IPS-18c (cell line): ENCODE results near the gene BRF1.
"Not testable (repeated sequence)": the region's sequence is repeated elsewhere in the genome, so short reads cannot be mapped to it uniquely, and the experiment has no call there.

Experiments
- H3K4me3 ChIP-seq: 2 replicates; pipeline ENCODE4 v1.7.0; 2013; ENCODE audit warnings: low read depth, mild to moderate bottlenecking, low read length, moderate library complexity; ENCODE audit not compliant: insufficient read depth
- H3K9me3 ChIP-seq: one replicate; pipeline ENCODE4 v1.6.1; 2013; ENCODE audit warnings: mild to moderate bottlenecking, low read length, moderate library complexity; ENCODE audit not compliant: control insufficient read depth, insufficient read depth

BRF1 gene

DNA sequence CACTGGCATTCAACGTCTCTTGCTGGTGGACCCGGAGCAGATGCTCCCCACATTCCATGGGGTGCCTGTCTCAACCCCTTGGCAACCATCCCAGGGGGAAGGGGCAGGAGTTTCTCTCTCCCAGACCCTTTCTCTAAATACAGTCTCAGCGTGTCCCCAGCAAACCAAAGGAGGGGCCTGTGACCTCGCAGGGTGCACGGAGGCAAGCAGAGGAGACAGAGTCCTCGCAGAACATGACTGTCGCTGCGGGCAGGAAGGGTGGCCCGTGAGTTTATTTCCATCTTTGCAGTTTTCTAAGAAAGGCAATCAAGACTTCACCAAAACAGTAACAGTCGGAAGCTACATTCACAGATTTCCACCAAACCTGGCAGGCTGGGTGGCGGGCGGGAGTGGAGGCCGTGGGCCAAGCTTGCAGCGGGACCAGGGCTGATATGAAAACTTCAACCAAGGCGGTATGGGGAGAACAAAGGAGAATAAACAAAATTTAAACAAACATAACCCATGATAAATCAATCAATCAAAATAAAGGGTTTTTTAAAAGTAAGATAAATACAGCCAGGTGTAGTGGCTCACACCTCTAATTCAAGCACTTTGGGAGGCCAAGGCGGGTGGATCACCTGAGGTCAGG lies 18.6 kb downstream of the BRF1 start:
- Histone ChIP-seq H3K4me3 (no peak overlapping the region), H3K9me3 (no peaks in the 10 kb centered on the region)

DNA sequence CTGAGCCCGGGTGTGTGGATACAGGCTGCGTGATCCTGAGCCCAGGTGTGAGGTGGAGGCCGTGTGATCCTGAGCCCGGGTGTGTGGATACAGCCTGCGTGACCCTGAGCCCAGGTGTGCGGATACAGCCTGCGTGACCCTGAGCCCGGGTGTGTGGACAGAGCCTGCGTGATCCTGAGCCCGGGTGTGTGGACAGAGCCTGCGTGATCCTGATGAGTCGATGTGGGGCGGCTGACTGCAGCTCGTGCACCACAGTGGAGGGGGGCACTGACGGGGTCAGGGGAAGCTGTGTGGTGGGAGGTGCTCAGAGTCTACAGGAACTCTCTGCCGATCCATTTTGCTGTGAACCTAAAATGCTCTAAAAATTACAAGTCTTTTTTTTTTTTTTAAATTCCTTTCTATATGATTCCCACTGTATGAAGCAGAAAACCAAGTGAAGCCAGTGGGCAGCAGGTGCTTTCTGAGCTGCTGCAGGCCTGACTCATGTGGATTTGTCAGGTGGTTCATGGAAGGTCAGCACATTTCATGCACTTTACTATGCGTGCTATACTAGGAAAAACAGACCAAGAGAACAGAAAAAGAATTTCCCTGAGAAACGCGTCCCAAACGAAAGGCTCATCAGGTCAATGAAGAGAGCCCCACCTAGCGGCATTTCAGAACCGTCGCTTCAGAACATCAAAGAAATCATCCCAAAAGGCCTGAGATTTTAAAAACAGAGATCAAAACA lies 19.3 kb downstream of the BRF1 start:
- H3K9me3 ChIP-seq = no peaks in the 10 kb centered on the region
- no peak overlapping the region for H3K4me3 ChIP-seq

DNA sequence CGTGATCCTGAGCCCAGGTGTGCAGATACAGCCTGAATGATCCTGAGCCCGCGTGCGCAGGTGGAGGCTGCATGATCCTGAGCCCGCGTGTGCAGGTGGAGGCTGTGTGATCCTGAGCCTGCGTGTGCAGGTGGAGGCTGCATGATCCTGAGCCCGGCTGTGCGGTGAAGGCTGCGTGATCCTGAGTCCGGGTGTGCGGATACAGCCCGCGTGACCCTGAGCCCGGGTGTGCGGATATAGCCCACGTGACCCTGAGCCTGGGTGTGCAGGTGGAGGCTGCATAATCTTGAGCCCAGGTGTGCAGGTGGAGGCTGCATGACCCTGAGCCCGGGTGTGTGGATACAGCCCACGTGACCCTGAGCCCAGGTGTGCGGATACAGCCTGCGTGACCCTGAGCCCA lies 20.3 kb downstream of the BRF1 start:
- no peak overlapping the region for H3K4me3 ChIP-seq

DNA sequence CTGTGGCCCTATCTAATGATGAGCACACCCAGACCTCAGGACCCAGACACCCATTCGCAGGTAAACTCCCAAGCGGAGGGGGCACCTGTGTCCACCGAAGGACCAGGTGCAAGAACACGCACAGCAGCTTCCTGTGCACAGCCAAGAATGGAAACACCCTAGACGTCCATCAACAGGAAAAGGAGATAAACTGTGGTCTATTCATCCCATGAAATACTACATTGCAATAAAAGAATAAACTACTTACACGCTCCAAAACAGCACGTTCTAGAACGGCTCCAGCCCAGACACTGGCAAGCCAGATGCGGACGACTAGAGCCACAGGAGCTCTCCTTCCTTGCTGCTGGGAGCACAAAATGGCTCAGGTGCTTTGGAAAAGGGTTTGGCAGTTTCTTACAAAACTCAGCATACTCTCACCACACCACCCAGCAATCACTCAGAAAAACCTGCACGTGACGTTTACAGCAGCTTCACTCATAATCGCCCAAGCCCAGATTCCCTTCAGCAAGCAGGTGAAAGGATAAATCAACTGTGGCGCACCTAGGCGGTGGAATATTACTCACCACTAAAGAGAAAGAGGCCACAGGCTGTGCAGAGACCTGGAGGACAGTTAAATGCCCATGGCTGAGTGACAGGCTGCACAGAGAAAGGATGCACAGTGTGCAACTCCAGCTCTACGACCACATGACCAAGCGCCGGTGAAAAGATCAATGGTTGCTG lies 21.0 kb downstream of the BRF1 start:
- H3K4me3 ChIP-seq = no peak overlapping the region
- H3K9me3 ChIP-seq = no peaks in the 10 kb centered on the region

More for the DNA sequence above, 20.3 kb downstream of the BRF1 start:
- no peaks in the 10 kb centered on the region for H3K9me3 ChIP-seq

DNA sequence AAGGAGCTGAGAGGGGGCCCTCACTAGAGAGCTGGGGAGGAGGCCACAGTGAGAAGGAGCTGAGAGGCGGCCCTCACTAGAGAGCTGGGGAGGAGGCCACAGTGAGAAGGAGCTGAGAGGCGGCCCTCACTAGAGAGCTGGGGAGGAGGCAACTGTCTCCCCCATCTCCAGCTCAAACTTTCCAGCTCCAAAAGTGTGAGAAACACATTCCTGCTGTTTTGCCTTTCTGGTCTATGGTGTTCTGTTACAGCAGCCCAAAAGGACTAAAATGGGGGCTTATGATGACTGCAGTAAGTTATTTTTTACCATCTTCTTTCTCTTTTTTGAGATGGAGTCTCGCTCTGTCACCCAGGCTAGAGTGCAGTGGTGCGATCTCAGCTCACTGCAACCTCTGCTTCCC lies 23.4 kb downstream of the BRF1 start:
- not testable (repeated sequence) for H3K9me3 ChIP-seq, H3K4me3 ChIP-seq

DNA sequence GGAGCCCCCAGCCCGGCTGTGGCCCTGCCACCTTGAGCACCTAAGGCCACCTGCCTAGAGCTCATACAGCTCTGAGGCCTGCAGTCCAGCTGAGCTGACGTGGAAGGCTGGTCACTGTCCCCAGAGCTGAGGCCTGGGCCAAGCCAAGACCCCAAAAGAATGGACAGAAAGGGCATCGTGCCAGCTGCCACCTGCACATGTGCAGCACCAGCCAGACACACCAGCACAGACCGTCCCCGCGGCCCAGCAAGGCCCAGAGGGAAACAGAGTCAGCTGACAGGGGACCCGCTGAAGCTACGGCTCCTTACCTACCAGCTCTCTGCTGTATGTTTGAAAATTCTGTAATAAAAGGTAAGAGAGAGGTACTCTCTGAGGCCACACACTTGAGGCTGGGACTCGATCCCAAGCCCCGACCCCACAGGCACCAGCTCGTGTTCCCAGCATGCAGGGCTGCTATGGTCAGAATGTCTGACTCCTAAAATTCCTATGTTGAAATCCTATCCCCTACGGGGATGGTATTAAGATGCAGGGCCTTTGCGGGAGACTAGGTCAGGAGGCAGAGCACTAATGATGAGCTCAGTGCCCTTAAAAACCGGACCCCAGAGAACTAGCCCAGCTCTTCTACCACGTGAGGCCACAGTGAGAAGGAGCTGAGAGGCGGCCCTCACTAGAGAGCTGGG lies 25.4 kb downstream of the BRF1 start:
- H3K4me3 ChIP-seq = no peak overlapping the region
- H3K9me3 ChIP-seq = no peaks in the 10 kb centered on the region

DNA sequence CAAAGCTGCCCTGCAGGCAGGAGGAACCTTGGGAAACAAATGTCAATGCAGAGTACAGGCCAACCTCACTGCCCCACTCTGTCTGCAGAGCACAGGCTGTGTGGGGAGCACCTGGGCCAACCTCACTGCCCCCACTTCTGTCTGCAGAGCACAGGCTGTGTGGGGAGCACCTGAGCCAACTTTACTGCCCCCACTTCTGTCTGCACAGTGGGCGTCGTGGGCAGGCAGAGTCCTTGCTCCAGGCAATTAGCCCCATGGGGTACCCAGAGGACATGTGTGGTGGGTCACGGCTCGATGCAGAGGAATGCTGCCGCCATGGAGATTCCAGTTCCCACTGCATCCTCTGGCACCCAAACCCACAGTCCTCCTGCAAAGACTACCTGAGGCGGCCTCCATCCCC lies 26.2 kb downstream of the BRF1 start:
- Histone ChIP-seq H3K4me3 (no peak overlapping the region), H3K9me3 (no peaks in the 10 kb centered on the region)

DNA sequence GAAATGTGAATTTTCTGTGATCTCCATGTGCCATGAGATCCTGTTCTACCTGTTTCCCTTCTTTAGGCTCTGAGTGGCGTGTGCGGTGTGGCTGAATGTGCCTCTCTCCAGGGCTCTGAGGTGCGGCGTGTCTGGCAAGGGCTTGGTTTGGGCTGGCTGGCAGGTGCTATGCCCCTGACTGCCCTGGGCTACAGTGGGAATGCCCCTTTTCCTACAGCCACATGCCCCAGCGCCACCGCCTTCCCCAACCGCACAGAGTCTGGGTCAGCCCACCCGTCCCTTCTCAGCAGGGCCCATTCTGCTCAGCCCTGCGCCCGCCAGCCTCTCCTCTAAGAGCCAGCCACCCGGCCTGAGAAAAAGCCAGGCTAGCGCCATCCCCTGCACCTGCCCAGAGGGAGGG lies 27.7 kb downstream of the BRF1 start:
- Histone ChIP-seq H3K4me3 (no peak overlapping the region), H3K9me3 (no peaks in the 10 kb centered on the region)

DNA sequence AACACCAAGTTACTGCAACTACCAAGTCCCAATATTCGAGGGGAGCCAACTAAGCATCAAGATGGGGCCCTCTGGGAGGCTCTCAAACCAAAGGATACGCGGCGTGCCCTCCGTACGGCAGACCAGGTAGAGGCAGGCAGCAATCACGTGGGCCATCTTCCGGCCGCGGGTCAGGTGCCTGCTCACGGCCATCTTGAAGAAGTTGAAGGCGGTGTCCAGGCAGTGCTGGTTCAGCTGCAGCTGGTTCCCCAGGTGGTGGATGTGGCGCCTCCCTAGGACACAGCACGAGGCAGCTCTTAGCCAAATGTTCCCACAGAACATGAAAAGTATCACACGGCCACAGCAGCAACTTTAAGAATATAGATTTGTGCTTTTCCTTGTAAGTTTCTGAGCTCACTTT lies 28.2 kb downstream of the BRF1 start:
- Histone ChIP-seq H3K9me3 (no peaks in the 10 kb centered on the region), H3K4me3 (no peak overlapping the region)

DNA sequence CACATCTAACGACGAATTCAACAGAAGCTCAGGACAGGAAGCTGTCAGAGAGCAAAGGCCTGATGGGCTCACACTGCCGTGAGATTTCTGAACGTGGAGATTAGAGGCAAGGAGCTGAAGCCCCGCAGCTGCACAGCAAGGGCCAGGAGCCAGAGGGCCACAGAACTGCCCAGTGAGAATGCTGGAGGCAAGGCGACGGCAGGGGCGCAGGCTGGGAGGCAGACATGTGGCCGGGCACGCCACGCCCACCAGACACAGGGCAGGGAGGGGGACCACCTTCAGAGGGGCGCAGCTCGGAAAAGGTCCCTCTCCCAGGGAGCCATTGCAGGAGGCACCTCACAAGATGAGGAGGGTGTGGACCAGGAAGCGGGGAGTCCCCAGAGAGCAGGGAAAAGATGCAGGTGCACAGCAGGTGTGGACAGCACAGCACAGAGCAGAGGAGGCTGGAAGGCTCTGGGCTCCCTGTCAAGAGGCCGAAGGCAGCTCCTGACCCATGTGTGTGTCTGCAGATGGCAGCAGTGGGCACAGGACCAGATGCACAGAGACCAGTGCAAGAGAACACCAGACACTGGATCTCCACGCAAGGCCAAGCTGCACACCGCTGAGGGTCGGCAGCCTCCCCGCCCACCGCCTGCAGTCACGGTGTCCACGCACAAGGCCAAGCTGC lies 29.4 kb downstream of the BRF1 start:
- Histone ChIP-seq H3K4me3 (no peak overlapping the region), H3K9me3 (no peaks in the 10 kb centered on the region)

DNA sequence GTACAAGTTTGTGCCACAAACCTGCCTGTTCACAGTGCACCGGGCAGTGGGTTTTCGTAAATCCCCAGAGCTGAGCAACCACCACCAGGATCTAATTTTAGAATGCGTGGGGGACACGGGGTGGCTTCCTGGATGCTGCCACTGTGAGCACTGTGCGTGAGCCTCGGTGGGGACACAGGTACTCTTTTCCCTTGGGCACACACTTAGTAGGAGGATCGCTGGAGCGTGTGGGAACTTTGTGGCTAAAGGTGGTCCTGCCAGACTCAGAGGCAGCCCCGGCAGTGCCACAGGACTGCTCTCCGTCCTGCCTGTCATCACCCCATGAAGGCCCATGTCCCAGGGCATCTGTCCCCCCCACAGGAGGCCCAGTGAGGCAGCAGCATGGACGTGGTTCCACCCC lies 31.4 kb downstream of the BRF1 start:
- Histone ChIP-seq H3K4me3 (no peak overlapping the region), H3K9me3 (no peaks in the 10 kb centered on the region)

DNA sequence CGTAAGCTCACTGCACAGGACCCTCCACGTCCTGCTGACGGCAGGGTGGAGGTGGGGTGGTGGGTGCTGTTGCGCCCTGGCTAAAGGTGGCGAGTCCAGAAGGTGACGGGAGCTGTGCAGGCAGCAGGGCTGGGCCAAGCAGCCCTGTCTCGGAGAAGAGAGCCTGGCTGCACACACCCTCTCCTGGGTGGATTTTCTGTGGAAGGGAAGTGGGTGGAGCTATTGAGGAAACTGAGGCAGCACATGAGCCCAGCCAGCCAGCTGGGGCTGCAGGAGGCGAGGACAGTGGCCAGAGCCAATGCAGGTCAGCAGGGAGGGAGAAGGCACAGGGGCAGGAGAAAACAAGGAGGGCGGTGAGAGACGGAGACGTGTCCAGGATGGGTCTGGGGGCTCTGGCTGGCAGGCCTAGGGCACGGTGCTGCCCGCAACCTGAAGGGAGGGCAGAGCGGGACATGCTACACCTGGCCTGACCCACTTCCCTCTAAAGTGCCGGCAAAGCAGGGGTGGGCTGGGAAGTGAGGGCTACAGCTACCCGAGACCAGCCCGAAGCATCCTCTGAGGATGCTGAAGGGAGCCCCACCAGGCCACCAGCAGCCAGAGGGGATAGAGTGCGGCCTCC lies 32.0 kb downstream of the BRF1 start:
- Histone ChIP-seq H3K9me3 (no peaks in the 10 kb centered on the region), H3K4me3 (no peak overlapping the region)

DNA sequence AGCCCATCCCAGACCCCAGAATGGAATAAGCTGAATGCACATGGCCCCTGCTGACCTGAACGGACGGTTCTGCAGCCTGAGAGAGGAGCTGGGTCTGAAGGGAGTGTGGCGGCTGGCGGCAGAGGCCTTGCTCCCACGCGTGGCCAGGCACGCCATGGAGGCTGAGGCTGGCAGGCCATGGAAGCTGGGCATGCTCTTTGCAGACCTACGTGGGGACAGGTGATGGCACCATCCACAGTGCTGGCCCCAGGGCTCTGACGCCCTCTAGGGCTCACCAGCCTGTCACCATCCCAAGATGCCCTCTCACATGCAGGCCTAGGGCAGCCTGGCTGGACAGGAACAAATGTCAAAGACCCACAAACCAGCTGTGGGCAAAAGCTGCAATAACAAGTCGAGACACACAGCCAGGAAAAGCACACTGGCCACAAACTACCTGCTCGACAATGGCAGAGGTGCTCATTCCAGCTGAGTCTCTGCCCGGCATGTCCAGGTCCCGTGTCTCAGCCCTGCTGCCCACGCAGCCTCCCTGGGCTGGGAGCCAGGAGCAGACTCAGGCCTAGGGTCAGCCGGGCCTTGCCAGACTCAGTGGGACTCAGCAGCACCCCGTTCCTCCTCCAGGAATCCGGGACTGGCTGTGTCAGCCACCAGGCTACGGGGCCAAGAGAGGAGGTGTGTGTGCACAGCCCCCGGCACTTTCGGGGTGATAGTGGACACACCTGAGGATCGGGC lies 32.8 kb downstream of the BRF1 start:
- Histone ChIP-seq H3K4me3 (no peak overlapping the region), H3K9me3 (no peaks in the 10 kb centered on the region)

DNA sequence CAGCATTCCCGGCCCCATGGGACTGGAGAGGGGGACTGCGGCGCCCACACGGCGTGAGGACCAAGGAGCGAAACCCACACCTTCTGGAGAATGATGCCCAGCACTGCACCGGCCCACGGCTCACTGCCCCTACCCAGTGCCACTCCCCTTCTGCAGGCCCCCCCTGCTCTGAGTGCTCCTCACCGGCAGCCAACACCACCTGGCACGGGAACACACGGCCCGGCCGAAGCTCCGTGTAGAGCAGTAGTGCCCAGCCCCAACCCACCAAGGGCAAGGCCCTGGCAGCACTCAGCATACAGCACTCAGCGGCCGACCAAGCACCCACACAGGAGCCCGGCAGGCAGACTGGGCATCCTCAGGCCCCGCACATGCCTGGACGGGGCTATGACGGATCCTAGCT lies 39.0 kb downstream of the BRF1 start:
- H3K9me3 ChIP-seq = peaks cover 2% of the 10 kb centered on the region
- H3K4me3 ChIP-seq = no peak overlapping the region

DNA sequence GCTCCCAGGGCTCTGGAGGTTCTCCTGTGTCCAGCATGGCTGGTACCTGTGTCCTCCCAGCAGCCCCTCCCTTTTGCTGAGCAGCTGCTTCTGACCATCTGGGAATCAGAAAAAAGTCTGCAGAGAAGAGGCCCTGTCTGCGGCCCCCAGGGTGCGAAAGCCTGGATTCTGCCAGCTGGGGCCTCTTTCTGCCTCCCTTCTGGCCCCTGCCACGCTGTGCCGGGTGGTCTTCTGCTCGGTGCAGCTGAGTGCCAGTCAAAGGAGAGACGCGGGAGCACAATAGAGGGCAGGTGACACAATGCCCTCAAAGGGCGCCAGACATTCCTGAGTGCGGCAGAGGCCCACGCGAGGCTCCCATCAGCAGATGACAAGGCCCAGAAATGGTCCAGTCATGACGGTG lies 39.8 kb downstream of the BRF1 start:
- H3K9me3 ChIP-seq = peaks cover 2% of the 10 kb centered on the region
- no peak overlapping the region for H3K4me3 ChIP-seq

DNA sequence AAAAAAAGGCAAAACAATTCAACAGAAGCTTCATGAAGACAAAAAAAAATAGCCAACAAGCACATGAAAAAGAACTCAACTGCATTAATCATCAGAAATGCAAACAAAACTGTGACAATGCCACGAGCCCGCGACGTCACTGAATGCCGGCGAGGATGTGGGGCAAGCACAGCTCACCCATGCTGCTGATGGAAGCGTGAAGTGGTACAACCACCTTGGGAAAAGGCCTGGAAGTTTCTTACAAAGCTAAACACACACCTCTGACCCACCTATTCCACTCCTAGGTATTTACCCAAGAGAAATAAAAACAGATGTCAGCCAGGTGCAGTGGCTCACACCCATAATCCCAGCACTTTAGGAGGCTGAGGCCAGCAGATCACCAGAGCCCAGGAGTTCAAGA lies 42.0 kb downstream of the BRF1 start:
- Histone ChIP-seq H3K4me3 (no peak overlapping the region), H3K9me3 (peaks cover 2% of the 10 kb centered on the region)
